ENCODE results near the gene DIS3L2. TPM values are rescaled to one million over a fixed set of nuclear protein-coding genes. Genes with fewer than 3 reads are reported as not detected.

DIS3L2 gene
- total and polyA plus RNA-seq, 2 of the 4 experiments (the other 2 are of a cell fraction): 14.7 to 19.2 TPM

GRCh38 chr2:232328516-232329460 is 367.3 kb downstream of the DIS3L2 start:
- CTCF ChIA-PET: interaction anchor here (0.7 to 0.8 kb wide), 2 partner anchors 404 to 419 kb away, joined by 3 read pairs; no protein-coding TSS in a partner anchor
- Histone ChIP-seq H4K91ac (ENCODE audit: insufficient read depth, low read depth, low read length) (no peak overlapping the region), H2AK9ac (replicated peaks; ENCODE audit: low read depth, low read length, poor library complexity) (no peak overlapping the region), H3K27ac (ENCODE audit: insufficient read depth, low read length) (no peak overlapping the region), H3K27me3 (ENCODE audit: control insufficient read depth, insufficient read depth, low read length) (no peaks in the 10 kb centered on the region), H2BK15ac (ENCODE audit: low read depth, low read length) (no peak overlapping the region), H2AFZ (replicated peaks; ENCODE audit: low read length, poor library complexity) (peak overlapping the region; percentile 32), H3K4ac (ENCODE audit: low read depth, low read length) (no peak overlapping the region), H2BK120ac (ENCODE audit: low read depth, low read length) (no peak overlapping the region), H3K56ac (ENCODE audit: extremely low read depth, insufficient read depth, low read length) (no peak overlapping the region), H3K14ac (replicated peaks; ENCODE audit: low read depth, low read length) (no peak overlapping the region), H3K4me3 (ENCODE audit: insufficient read depth, low read depth, low read length) (no peak overlapping the region), H3K23ac (ENCODE audit: low read depth, low read length) (no peak overlapping the region), H2AK5ac (ENCODE audit: low read depth, low read length) (no peak overlapping the region), H3K9ac (ENCODE audit: low read depth, low read length) (no peak overlapping the region), H2BK20ac (ENCODE audit: low read depth, low read length) (no peak overlapping the region), H3K9me3 (ENCODE audit: control insufficient read depth, insufficient read depth, low read length) (no peaks in the 10 kb centered on the region), H3K4me1 (ENCODE audit: control insufficient read depth, insufficient read depth, low read length) (no peaks in the 10 kb centered on the region), H4K20me1 (ENCODE audit: insufficient read depth, low read length) (peaks cover 12% of the 10 kb centered on the region), H3K36me3 (ENCODE audit: control insufficient read depth, insufficient read depth, low read length) (no peaks in the 10 kb centered on the region), H3K4me2 (ENCODE audit: low read depth, low read length) (no peak overlapping the region), H3K9me1 (ENCODE audit: insufficient read depth, low read length) (no peaks in the 10 kb centered on the region), H4K5ac (ENCODE audit: low read depth, low read length) (no peak overlapping the region), H3K18ac (ENCODE audit: low read depth, low read length) (no peak overlapping the region), H2BK5ac (ENCODE audit: low read depth, low read length, poor library complexity, severe bottlenecking) (no peak overlapping the region), H3K79me1 (ENCODE audit: low read depth in 1 of 2, low read length in 2 of 2) (no peaks in the 10 kb centered on the region), H4K8ac (ENCODE audit: low read depth in 2 of 2, low read length in 2 of 2) (no peak overlapping the region)
- ATAC-seq (ENCODE audit: low read depth) (no peak), DNase-seq (no peak)
- POLR2A ChIA-PET (ENCODE audit: unreplicated experiment): interaction anchor here (0.6 kb wide), 1 partner anchor 257 kb away, joined by 4 read pairs; no protein-coding TSS in a partner anchor
- WGBS, 2 experiments (ENCODE audit: extremely low coverage in 2 of 2, insufficient read length in 1 of 2): 100% methylated on average over 3 of the region's 14 CpGs; no CpG with 5 or more reads in 1 of the 2 experiments
- dilution Hi-C loops (cut with HindIII; ENCODE audit: low sequenced_read_pairs, unreplicated experiment) (no loop called here), in situ Hi-C loops (cut with MboI; ENCODE audit: low sequenced_read_pairs) (no loop called here), intact Hi-C loops (cut with micrococcal nuclease) (loop anchor here (5.0 kb wide), 2 partner anchors 114 to 186 kb away; no protein-coding TSS in a partner anchor)
- TF ChIP-seq RFX5 (IDR thresholded peaks at IDR 0.05; ENCODE audit: low read depth, low read length): no peak
- TF ChIP-seq SMC3 (IDR thresholded peaks at IDR 0.05; ENCODE audit: low read depth, low read length): no peak
- TF ChIP-seq, protein P1, sequence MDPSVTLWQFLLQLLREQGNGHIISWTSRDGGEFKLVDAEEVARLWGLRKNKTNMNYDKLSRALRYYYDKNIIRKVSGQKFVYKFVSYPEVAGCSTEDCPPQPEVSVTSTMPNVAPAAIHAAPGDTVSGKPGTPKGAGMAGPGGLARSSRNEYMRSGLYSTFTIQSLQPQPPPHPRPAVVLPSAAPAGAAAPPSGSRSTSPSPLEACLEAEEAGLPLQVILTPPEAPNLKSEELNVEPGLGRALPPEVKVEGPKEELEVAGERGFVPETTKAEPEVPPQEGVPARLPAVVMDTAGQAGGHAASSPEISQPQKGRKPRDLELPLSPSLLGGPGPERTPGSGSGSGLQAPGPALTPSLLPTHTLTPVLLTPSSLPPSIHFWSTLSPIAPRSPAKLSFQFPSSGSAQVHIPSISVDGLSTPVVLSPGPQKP (IDR thresholded peaks at IDR 0.05; ENCODE audit: borderline replicate concordance, low read depth, low read length): no peak
- BruUV-seq (replicated peaks): no TSS peak
